ENCODE measurements around the gene CTTNBP2NL. TPM values are rescaled to one million over a fixed set of nuclear protein-coding genes. Genes with fewer than 3 reads are reported as not detected.

The CTTNBP2NL gene
- total and polyA plus RNA-seq, 2 of the 4 experiments (the other 2 are of a cell fraction): 12.4 to 22.0 TPM

DNA sequence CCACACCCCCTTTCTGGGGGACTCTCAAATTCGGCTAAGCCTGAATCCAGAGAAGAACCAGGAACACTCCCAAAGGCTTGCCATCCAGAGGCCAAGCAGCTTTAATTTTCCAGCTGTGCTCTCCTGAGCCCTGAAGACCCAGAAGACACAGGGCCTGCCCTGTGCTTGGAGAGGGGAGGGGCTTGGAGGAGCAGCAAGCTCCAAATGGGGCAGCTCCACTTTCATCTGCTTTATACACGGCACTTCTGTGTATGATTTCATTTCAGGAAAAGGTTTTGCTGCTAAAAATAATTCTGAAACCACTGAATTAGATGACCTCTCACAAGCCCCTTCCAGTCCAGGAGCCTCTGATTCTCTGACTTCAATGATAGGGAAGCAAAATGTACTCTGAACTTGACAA, 39.2 kb upstream of the CTTNBP2NL start:
- Histone ChIP-seq H3K4ac (ENCODE audit: low read depth, low read length) (no peak overlapping the region), H2BK5ac (ENCODE audit: low read depth, low read length, poor library complexity, severe bottlenecking) (no peak overlapping the region), H3K79me1 (ENCODE audit: low read depth in 1 of 2, low read length in 2 of 2) (no peaks in the 10 kb centered on the region), H4K5ac (ENCODE audit: low read depth, low read length) (no peak overlapping the region), H4K20me1 (ENCODE audit: insufficient read depth, low read length) (no peaks in the 10 kb centered on the region), H3K9ac (ENCODE audit: low read depth, low read length) (no peak overlapping the region), H3K27ac (ENCODE audit: insufficient read depth, low read length) (no peak overlapping the region), H3K4me1 (ENCODE audit: control insufficient read depth, insufficient read depth, low read length) (peaks cover 11% of the 10 kb centered on the region), H3K56ac (ENCODE audit: extremely low read depth, insufficient read depth, low read length) (no peak overlapping the region), H3K27me3 (ENCODE audit: control insufficient read depth, insufficient read depth, low read length) (peaks cover 24% of the 10 kb centered on the region), H3K4me3 (ENCODE audit: insufficient read depth, low read depth, low read length) (no peak overlapping the region), H2AFZ (replicated peaks; ENCODE audit: low read length, poor library complexity) (no peak overlapping the region), H3K18ac (ENCODE audit: low read depth, low read length) (no peak overlapping the region), H2BK120ac (ENCODE audit: low read depth, low read length) (no peak overlapping the region), H3K9me3 (ENCODE audit: control insufficient read depth, insufficient read depth, low read length) (0 out of 2 replicates have a peak, but pooled peaks cover 3% of the 10 kb centered on the region), H2AK5ac (ENCODE audit: low read depth, low read length) (no peak overlapping the region), H3K9me1 (ENCODE audit: insufficient read depth, low read length) (peaks cover 5% of the 10 kb centered on the region), H2BK15ac (ENCODE audit: low read depth, low read length) (no peak overlapping the region), H4K91ac (ENCODE audit: insufficient read depth, low read depth, low read length) (no peak overlapping the region), H3K23ac (ENCODE audit: low read depth, low read length) (no peak overlapping the region), H3K36me3 (ENCODE audit: control insufficient read depth, insufficient read depth, low read length) (no peaks in the 10 kb centered on the region), H2BK20ac (ENCODE audit: low read depth, low read length) (no peak overlapping the region), H2AK9ac (replicated peaks; ENCODE audit: low read depth, low read length, poor library complexity) (no peak overlapping the region), H3K4me2 (ENCODE audit: low read depth, low read length) (no peak overlapping the region), H4K8ac (ENCODE audit: low read depth in 2 of 2, low read length in 2 of 2) (no peak overlapping the region), H3K14ac (replicated peaks; ENCODE audit: low read depth, low read length) (no peak overlapping the region)
- DNase-seq (no peak), ATAC-seq (ENCODE audit: low read depth) (no peak)
- POLR2A ChIA-PET (ENCODE audit: unreplicated experiment): no interaction called here
- no CpG with 5 or more reads among the region's 2 CpGs for WGBS, 2 experiments (ENCODE audit: extremely low coverage in 2 of 2, insufficient read length in 1 of 2)
- in situ Hi-C loops (cut with MboI; ENCODE audit: low sequenced_read_pairs): loop anchor here (25.0 kb wide), 1 partner anchor 869 kb away; no protein-coding TSS in a partner anchor
- no TSS peak for BruUV-seq (replicated peaks)
- intact Hi-C loops (cut with micrococcal nuclease): no loop called here
- CTCF ChIA-PET: interaction anchor here (0.6 to 7.0 kb wide), 2 partner anchors 14 to 402 kb away, joined by 3 to 42 read pairs; no protein-coding TSS in a partner anchor
- dilution Hi-C loops (cut with HindIII; ENCODE audit: low sequenced_read_pairs, unreplicated experiment): no loop called here
- no peak for TF ChIP-seq RFX5 (IDR thresholded peaks at IDR 0.05; ENCODE audit: low read depth, low read length)
- no peak for TF ChIP-seq CHD1 (IDR thresholded peaks at IDR 0.05; ENCODE audit: low read depth, low read length)
- TF ChIP-seq, protein P1, sequence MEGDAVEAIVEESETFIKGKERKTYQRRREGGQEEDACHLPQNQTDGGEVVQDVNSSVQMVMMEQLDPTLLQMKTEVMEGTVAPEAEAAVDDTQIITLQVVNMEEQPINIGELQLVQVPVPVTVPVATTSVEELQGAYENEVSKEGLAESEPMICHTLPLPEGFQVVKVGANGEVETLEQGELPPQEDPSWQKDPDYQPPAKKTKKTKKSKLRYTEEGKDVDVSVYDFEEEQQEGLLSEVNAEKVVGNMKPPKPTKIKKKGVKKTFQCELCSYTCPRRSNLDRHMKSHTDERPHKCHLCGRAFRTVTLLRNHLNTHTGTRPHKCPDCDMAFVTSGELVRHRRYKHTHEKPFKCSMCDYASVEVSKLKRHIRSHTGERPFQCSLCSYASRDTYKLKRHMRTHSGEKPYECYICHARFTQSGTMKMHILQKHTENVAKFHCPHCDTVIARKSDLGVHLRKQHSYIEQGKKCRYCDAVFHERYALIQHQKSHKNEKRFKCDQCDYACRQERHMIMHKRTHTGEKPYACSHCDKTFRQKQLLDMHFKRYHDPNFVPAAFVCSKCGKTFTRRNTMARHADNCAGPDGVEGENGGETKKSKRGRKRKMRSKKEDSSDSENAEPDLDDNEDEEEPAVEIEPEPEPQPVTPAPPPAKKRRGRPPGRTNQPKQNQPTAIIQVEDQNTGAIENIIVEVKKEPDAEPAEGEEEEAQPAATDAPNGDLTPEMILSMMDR (conservative IDR thresholded peaks at IDR 0.05; ENCODE audit: low read depth, low read length): no peak
- no peak for TF ChIP-seq RCOR1 (IDR thresholded peaks at IDR 0.05; ENCODE audit: insufficient replicate concordance, low read length)
- no peak for TF ChIP-seq MXI1 (IDR thresholded peaks at IDR 0.05; ENCODE audit: borderline replicate concordance, low read depth, low read length)
- TF ChIP-seq MAFK (IDR thresholded peaks at IDR 0.05; ENCODE audit: low read depth, low read length): no peak
- TF ChIP-seq POLR2A (IDR thresholded peaks at IDR 0.05; ENCODE audit: low read depth, low read length): no peak
- TF ChIP-seq, protein P2, sequence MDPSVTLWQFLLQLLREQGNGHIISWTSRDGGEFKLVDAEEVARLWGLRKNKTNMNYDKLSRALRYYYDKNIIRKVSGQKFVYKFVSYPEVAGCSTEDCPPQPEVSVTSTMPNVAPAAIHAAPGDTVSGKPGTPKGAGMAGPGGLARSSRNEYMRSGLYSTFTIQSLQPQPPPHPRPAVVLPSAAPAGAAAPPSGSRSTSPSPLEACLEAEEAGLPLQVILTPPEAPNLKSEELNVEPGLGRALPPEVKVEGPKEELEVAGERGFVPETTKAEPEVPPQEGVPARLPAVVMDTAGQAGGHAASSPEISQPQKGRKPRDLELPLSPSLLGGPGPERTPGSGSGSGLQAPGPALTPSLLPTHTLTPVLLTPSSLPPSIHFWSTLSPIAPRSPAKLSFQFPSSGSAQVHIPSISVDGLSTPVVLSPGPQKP (IDR thresholded peaks at IDR 0.05; ENCODE audit: borderline replicate concordance, low read depth, low read length): no peak
- TF ChIP-seq FOS (IDR thresholded peaks at IDR 0.05; ENCODE audit: low read depth, low read length): no peak
- TF ChIP-seq CEBPB (IDR thresholded peaks at IDR 0.05; ENCODE audit: low read depth, low read length): no peak
- no peak for TF ChIP-seq MAZ (IDR thresholded peaks at IDR 0.05; ENCODE audit: borderline replicate concordance, low read depth, low read length)
- no peak for TF ChIP-seq BHLHE40 (IDR thresholded peaks at IDR 0.05; ENCODE audit: low read depth, low read length)
- TF ChIP-seq NFE2L2 (IDR thresholded peaks at IDR 0.05; ENCODE audit: low read depth, low read length): no peak
- TF ChIP-seq SMC3 (IDR thresholded peaks at IDR 0.05; ENCODE audit: low read depth, low read length): no peak
- TF ChIP-seq, protein P3, sequence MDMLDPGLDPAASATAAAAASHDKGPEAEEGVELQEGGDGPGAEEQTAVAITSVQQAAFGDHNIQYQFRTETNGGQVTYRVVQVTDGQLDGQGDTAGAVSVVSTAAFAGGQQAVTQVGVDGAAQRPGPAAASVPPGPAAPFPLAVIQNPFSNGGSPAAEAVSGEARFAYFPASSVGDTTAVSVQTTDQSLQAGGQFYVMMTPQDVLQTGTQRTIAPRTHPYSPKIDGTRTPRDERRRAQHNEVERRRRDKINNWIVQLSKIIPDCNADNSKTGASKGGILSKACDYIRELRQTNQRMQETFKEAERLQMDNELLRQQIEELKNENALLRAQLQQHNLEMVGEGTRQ (IDR thresholded peaks at IDR 0.05; ENCODE audit: low read depth, low read length): no peak
- TF ChIP-seq RAD21 (IDR thresholded peaks at IDR 0.05; ENCODE audit: low read length): no peak
